ENCODE data around the gene RFFL.

RFFL gene

GRCh38 chr17:35076874-35077273 lies 13.4 kb upstream of the RFFL start:
- Histone ChIP-seq H3K9me2 (replicated peaks; ENCODE audit: control insufficient read depth, low read length) (no peaks in the 10 kb centered on the region), H3F3A (ENCODE audit: control insufficient read depth, insufficient read depth) (no peaks in the 10 kb centered on the region), H4K20me1 (ENCODE audit: control insufficient read depth, insufficient read depth, low read depth, low read length) (no peaks in the 10 kb centered on the region), H3K27ac (ENCODE audit: low read depth, low read length) (no peak overlapping the region), H3K4me1 (ENCODE audit: control insufficient read depth, low read length) (peaks cover 18% of the 10 kb centered on the region), H3K4me2 (ENCODE audit: low read length) (no peak overlapping the region), H3K36me3 (ENCODE audit: control insufficient read depth, low read length) (no peaks in the 10 kb centered on the region), H3K9me3 (ENCODE audit: control insufficient read depth, insufficient read depth, low read length) (no peaks in the 10 kb centered on the region), H3K4me3 (ENCODE audit: low read length) (no peak overlapping the region), H3K79me2 (ENCODE audit: control insufficient read depth, low read length) (no peaks in the 10 kb centered on the region), H3K27me3 (ENCODE audit: control insufficient read depth, low read length) (no peaks in the 10 kb centered on the region)
- no peak for TF ChIP-seq EZH2phosphoT487 (IDR thresholded peaks at IDR 0.05; ENCODE audit: borderline replicate concordance, low read length)
- no peak for TF ChIP-seq CTCF (IDR thresholded peaks at IDR 0.05; ENCODE audit: low read depth, low read length, poor library complexity, severe bottlenecking)

GRCh38 chr17:35074711-35075707 lies 11.5 kb upstream of the RFFL start:
- H3K9me3 ChIP-seq (ENCODE audit: control insufficient read depth, insufficient read depth, low read length), result no peaks in the 10 kb centered on the region
- H3K4me3 ChIP-seq (ENCODE audit: low read length), result no peak overlapping the region
- no peaks in the 10 kb centered on the region for H3K79me2 ChIP-seq (ENCODE audit: control insufficient read depth, low read length)
- no peaks in the 10 kb centered on the region for H3K9me2 ChIP-seq (replicated peaks; ENCODE audit: control insufficient read depth, low read length)
- no peak overlapping the region for H3K27ac ChIP-seq (ENCODE audit: low read depth, low read length)
- no peak overlapping the region for H3K4me2 ChIP-seq (ENCODE audit: low read length)
- no peaks in the 10 kb centered on the region for H3K27me3 ChIP-seq (ENCODE audit: control insufficient read depth, low read length)
- H3K36me3 ChIP-seq (ENCODE audit: control insufficient read depth, low read length), result no peaks in the 10 kb centered on the region
- H4K20me1 ChIP-seq (ENCODE audit: control insufficient read depth, insufficient read depth, low read depth, low read length), result no peaks in the 10 kb centered on the region
- TF ChIP-seq EZH2phosphoT487 (IDR thresholded peaks at IDR 0.05; ENCODE audit: borderline replicate concordance, low read length), result no peak
- no peaks in the 10 kb centered on the region for H3K4me1 ChIP-seq (ENCODE audit: control insufficient read depth, low read length)
- no peaks in the 10 kb centered on the region for H3F3A ChIP-seq (ENCODE audit: control insufficient read depth, insufficient read depth)

GRCh38 chr17:35073991-35074627 lies 10.6 kb upstream of the RFFL start:
- TF ChIP-seq CTCF (IDR thresholded peaks at IDR 0.05; ENCODE audit: low read depth, low read length, poor library complexity, severe bottlenecking), result no peak
- no peak for TF ChIP-seq EZH2phosphoT487 (IDR thresholded peaks at IDR 0.05; ENCODE audit: borderline replicate concordance, low read length)
- no peaks in the 10 kb centered on the region for H3K9me3 ChIP-seq (ENCODE audit: control insufficient read depth, insufficient read depth, low read length)
- H4K20me1 ChIP-seq (ENCODE audit: control insufficient read depth, insufficient read depth, low read depth, low read length), result no peaks in the 10 kb centered on the region
- no peaks in the 10 kb centered on the region for H3F3A ChIP-seq (ENCODE audit: control insufficient read depth, insufficient read depth)
- H3K27me3 ChIP-seq (ENCODE audit: control insufficient read depth, low read length), result no peaks in the 10 kb centered on the region
- no peaks in the 10 kb centered on the region for H3K36me3 ChIP-seq (ENCODE audit: control insufficient read depth, low read length)
- no peak overlapping the region for H3K4me3 ChIP-seq (ENCODE audit: low read length)
- H3K4me1 ChIP-seq (ENCODE audit: control insufficient read depth, low read length), result peaks cover 5% of the 10 kb centered on the region; the same call in 1 of the 2 replicates
- H3K4me2 ChIP-seq (ENCODE audit: low read length), result no peak overlapping the region
- no peaks in the 10 kb centered on the region for H3K79me2 ChIP-seq (ENCODE audit: control insufficient read depth, low read length)
- H3K9me2 ChIP-seq (replicated peaks; ENCODE audit: control insufficient read depth, low read length), result no peaks in the 10 kb centered on the region
- no peak overlapping the region for H3K27ac ChIP-seq (ENCODE audit: low read depth, low read length)
